ENCODE results near the gene FAM131C.
"Not testable (repeated sequence)": the region's sequence is repeated elsewhere in the genome, so short reads cannot be mapped to it uniquely, and the experiment has no call there.

FAM131C gene

DNA sequence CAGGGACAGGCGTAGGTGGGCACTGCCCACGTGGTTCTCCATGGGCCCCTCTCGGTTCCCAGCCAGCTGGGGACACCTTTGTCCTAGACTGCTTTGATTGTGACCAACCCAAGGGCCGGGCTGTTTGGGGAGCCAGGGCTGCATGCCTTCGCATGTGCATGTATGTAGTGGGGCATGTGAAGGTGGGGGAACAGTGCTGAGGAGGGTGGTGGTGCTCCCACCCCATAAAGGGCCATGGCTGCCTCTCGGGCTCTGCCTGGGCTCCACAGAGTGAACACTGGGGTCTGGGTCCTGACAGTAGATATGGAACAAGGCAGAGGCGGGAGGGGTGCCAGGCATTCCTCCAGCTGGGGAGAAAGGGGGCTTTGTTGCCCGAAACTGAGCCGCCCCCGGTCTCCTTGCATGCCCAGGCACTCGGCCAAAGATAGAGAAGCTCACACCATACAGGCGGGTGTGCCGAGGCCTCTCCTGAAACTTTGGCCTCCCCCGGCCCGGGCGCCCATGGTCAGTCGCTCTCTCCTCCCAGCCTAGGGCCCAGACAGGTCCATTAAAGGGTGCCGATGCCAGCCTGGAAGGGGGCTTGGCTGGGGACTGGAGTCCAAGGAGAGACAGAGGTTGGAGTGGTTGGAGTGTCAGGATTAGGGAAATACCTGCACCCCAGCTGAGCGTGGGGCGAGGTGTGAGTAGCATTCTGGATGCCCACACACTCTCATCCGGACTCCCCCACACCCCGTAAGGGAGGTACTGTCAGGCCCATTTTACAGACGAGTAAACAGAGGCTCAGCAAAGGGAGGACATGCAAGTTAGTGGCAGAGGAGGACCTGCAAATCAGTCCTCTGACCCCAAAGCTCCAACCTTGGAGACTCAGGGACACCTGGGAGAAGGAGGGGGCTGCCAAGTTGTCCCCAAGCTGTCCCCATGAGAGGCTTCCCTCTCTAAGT is 41.3 kb upstream of the FAM131C start:
- no peak overlapping the region for H3K4me3 ChIP-seq
- no peak for DNase-seq (ENCODE audit: low spot score)
- H3K27ac ChIP-seq, result no peak overlapping the region
- TF ChIP-seq, protein P1, sequence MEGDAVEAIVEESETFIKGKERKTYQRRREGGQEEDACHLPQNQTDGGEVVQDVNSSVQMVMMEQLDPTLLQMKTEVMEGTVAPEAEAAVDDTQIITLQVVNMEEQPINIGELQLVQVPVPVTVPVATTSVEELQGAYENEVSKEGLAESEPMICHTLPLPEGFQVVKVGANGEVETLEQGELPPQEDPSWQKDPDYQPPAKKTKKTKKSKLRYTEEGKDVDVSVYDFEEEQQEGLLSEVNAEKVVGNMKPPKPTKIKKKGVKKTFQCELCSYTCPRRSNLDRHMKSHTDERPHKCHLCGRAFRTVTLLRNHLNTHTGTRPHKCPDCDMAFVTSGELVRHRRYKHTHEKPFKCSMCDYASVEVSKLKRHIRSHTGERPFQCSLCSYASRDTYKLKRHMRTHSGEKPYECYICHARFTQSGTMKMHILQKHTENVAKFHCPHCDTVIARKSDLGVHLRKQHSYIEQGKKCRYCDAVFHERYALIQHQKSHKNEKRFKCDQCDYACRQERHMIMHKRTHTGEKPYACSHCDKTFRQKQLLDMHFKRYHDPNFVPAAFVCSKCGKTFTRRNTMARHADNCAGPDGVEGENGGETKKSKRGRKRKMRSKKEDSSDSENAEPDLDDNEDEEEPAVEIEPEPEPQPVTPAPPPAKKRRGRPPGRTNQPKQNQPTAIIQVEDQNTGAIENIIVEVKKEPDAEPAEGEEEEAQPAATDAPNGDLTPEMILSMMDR (IDR thresholded peaks at IDR 0.05), result no peak

DNA sequence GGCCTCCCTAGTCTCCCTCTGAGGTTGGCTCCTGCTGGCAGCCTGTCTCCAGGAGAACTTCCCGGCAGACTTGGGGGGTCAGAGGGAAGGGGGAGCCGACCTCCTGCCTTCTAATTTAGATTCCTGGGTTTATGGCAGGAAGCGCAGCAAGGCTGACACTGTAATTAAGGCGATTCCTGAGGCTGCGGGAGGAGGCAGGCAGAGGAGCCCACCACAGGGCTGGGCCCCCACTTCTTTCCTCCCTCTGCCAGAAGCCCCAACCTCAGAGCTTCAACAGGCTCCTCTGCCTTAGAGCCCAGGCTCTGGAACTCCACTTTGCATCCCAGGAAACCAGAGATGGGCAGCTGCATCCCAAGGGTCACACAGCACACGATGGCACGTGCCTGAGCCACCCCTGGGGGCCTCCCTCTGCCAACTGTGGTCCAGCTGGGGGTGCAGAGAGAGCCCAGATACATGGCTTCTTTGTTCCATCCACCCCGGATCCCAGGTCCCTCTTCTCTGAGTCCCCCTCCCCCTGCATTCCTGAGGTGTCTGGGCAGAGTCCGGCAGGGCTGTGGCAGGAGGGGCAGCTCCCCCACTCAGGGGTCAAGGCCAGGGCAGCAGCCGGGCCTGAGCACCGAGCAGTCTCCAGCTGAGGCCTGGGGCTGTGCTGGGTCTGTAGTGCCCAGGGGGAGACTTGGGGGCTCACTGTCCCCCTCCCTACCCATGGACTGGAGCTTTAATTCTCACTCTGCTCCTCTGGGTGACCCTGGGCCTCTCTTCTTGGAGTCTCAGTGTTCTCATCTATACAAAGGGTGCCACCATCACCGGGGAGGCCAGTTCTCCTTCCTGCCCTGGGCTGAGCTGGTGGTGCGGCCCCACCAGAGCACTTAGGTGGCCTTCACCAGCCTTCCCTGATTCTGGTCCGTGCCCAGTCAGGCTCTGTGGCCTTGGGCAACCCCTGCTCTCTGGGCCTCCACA is 39.4 kb upstream of the FAM131C start:
- no peak for DNase-seq (ENCODE audit: low spot score)
- TF ChIP-seq, protein P1 (IDR thresholded peaks at IDR 0.05), result no peak
- Histone ChIP-seq H3K27ac (no peak overlapping the region), H3K4me3 (no peak overlapping the region)

DNA sequence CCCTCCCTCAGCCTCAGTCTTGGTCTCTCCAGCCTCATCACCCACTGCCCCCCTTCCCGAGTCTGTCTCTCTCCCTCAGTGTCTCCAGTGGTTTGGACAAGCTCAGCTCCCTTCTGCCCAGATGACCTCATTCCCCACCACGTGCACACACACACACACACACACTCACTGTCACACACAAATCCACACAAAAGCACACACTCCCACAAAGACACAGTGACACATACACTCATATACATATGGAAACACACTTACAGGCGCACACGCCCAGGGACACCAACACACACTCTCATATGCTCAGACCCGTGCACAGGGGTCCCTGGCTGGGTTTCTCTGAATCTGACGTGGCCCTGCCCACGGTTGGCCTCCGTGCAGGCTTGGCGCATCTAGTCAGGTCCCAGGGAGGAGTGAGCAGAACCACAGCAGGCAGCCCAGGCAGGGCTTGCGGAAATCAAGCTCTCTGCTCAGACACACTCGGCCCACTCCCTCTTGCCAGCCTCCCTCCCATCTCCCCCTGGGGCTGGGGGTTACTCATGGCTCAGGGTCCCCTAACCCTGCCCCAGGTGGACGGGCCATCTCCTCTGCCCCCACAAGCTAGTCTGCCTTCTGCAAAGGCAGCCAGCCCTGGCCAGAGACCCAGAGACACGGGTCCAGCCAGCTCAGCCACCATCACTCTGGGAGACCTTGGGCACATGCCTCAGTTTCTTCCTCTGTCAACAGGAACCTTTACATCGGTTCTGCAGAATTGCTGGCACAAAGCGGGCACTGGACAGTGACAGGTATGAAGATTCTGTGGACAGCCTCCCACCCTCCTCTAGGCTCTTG is 38.5 kb upstream of the FAM131C start:
- Histone ChIP-seq H3K27ac (peak overlapping the region in 1 of 2 donors; percentile 41), H3K4me3 (no peak overlapping the region)
- TF ChIP-seq, protein P1 (IDR thresholded peaks at IDR 0.05), result no peak
- no peak for DNase-seq (ENCODE audit: low spot score)

DNA sequence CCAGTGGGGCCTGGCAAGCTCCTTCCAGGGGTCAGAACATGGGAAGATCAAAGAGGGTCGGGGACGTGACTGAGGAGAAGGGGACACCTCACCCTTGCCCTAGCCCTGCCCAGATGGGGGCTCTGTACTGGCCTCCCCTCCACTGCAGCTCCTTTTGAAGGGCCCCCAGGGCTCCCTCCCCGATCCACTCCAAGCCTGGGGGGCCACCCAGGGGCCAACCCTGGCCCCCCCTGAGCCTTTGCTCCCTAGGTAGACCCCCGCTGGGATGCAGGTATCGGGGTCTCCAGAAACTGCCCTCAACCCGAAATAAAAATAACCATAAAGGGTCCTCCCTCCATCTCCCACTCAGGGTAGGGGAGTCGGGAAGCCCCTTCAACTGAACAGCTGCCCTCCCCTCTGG is 37.4 kb upstream of the FAM131C start:
- TF ChIP-seq, protein P1 (IDR thresholded peaks at IDR 0.05), result no peak
- DNase-seq (ENCODE audit: low spot score), result no peak
- Histone ChIP-seq H3K27ac (no peak overlapping the region), H3K4me3 (no peak overlapping the region)

DNA sequence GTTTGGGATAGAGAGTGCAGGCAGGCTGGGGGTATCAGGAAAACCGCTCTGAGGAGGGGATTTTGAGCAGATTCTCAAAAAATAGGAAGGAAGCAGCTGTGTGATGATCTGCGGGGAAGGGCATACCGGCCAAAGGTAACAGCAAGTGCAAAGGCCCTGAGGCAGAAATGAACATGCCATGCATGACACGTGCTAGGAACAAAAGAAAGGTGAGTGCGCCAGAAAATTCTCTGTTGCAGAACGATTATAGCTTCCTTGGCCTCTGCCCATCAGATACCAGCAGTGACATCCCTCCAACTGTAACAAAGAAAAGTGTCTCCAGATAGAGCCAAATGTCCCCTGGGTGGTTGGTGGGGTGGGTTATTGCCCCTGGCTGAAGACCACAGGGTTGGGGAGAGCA is 37.0 kb upstream of the FAM131C start:
- H3K27ac ChIP-seq, result no peak overlapping the region
- TF ChIP-seq, protein P1 (IDR thresholded peaks at IDR 0.05), result no peak
- H3K4me3 ChIP-seq, result no peak overlapping the region
- DNase-seq (ENCODE audit: low spot score), result no peak

DNA sequence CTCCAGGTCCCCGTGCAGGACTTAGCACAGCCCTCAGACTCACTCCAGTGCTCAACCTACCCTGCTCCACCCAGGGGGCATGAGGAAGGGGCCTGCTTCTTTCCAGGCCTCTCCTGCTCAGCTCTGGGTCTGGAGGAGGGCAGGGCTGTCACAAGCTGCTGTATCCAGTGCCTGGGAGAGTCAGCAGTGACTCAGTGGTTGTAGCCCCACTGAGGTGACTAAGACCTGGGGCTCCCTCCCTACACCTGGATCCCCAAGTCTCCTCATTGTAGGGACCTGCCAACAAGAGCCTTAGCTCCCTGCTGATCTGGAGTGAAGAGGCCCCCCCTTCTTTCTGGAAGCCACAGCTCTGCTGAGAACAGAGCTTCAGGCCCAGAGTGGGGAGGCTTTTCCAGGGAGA is 36.1 kb upstream of the FAM131C start:
- TF ChIP-seq, protein P1 (IDR thresholded peaks at IDR 0.05), result no peak
- DNase-seq (ENCODE audit: low spot score), result no peak
- no peak overlapping the region for H3K4me3 ChIP-seq
- no peak overlapping the region for H3K27ac ChIP-seq

DNA sequence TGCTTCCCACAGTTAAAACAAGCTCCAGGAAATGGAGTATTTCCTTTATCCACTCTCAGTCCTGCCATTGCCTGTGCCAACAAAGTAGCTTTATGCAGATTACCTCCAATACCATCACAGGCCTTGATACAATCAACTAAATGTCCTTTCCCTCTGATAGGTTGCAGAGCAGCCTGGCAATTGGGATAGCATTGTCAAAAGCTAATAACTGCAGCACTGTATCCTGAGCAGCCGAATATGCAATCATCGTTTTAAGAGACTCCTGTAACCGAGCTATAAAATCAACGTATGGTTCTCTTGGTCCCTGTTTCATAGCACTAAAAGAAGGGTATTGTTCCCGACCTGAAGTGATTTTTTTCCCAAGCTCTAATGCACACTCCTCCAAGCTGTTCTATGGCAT is 33.6 kb upstream of the FAM131C start:
- H3K27ac ChIP-seq; H3K4me3 ChIP-seq; DNase-seq (ENCODE audit: low spot score): not testable (repeated sequence)
